ENCODE measurements around the gene SPRED2. TPM values are rescaled to one million over a fixed set of nuclear protein-coding genes. Genes with fewer than 3 reads are reported as not detected.

SPRED2 gene
- total and polyA plus RNA-seq, 2 of the 8 experiments (the other 6 are each of a cell fraction or from before 2014, with no cell fraction given), result 15.3 to 22.5 TPM

- peak; percentile 86 for FAIRE-seq
- WGBS, 2 experiments (ENCODE audit: extremely low coverage in 1 of 2, insufficient coverage in 1 of 2, insufficient read length in 1 of 2, insufficient replicate concordance in 2 of 2, low coverage in 1 of 2, low lambda C conversion rate in 2 of 2, missing lambda C conversion rate in 1 of 2), result 8% methylated on average over 9 of the region's 9 CpGs; no CpG with 5 or more reads in 1 of the 2 experiments
- H3K9me3 ChIP-seq (ENCODE audit: insufficient read depth in 2 of 2, low read depth in 1 of 2, low read length in 1 of 2), result no peaks in the 10 kb centered on the region
- TF ChIP-seq TAF1 (IDR thresholded peaks at IDR 0.05; ENCODE audit: low read depth, low read length) (no peak), RXRA (IDR thresholded peaks at IDR 0.05; ENCODE audit: insufficient read depth, low read depth, low read length) (peak; percentile 79; the same call in 1 of the 2 replicates), TCF12 (IDR thresholded peaks at IDR 0.05; ENCODE audit: low read depth, low read length) (peak; percentile 79; the same call in 1 of the 2 replicates), EGR1 (IDR thresholded peaks at IDR 0.05; ENCODE audit: borderline replicate concordance, low read depth, low read length) (peak; percentile 26; the same call in 1 of the 2 replicates), EZH2 (IDR thresholded peaks at IDR 0.05; ENCODE audit: low read depth, low read length, severe bottlenecking) (no peak), CTCF (IDR thresholded peaks at IDR 0.05; ENCODE audit: control extremely low read depth in 1 of 3, insufficient read depth in 1 of 3, low read depth in 1 of 3, low read length in 3 of 3) (no peak)
Observed at GRCh38 chr2:65437392-65438135, 5.2 kb upstream of the SPRED2 start.

More at GRCh38 chr2:65437392-65438135, 5.2 kb upstream of the SPRED2 start:
- Histone ChIP-seq H3K79me1 (ENCODE audit: low read depth, low read length) (no peaks in the 10 kb centered on the region), H3K4me1 (replicated peaks in 1 of 4; ENCODE audit: control insufficient read depth in 3 of 4, insufficient read depth in 4 of 4, low read length in 3 of 4) (peaks cover 13 to 26% (median 17%) of the 10 kb centered on the region in 4 experiments; a peak in 6 of 7 replicates), H3K23ac (ENCODE audit: insufficient read length) (no peak overlapping the region), H2BK15ac (ENCODE audit: low read length) (no peak overlapping the region), H3K79me2 (ENCODE audit: control insufficient read depth in 1 of 2, insufficient read depth in 2 of 2, low read length in 2 of 2) (no peaks in the 10 kb centered on the region), H4K20me1 (replicated peaks in 1 of 2; ENCODE audit: control insufficient read depth in 1 of 2, insufficient read depth in 2 of 2, low read length in 2 of 2) (peaks cover 5 to 6% of the 10 kb centered on the region in 2 experiments), H2BK120ac (replicated peaks; ENCODE audit: low read depth, low read length) (no peak overlapping the region), H2AFZ (ENCODE audit: low read length) (no peak overlapping the region), H3K56ac (replicated peaks; ENCODE audit: insufficient read length, low read depth, low read length) (no peak overlapping the region), H3K4me3 (ENCODE audit: extremely low read depth in 1 of 4, insufficient read depth in 2 of 4, low read depth in 3 of 4, low read length in 4 of 4) (peak overlapping the region in 2 of 4 experiments; percentile 14 to 95; a peak in 5 of 8 replicates), H4K5ac (ENCODE audit: insufficient read length, low read depth, low read length) (no peak overlapping the region), H3K9ac (replicated peaks in 1 of 4; ENCODE audit: extremely low read depth in 1 of 4, low read depth in 3 of 4, low read length in 3 of 4) (no peak overlapping the region), H3K27ac (ENCODE audit: low read depth, low read length) (no peak overlapping the region), H4K91ac (replicated peaks; ENCODE audit: insufficient read length, low read length) (no peak overlapping the region), H3K18ac (ENCODE audit: extremely low read depth, low read length) (no peak overlapping the region), H3K14ac (ENCODE audit: insufficient read length) (no peak overlapping the region), H4K8ac (ENCODE audit: extremely low read depth, insufficient read depth, low read length) (no peak overlapping the region), H3K4ac (replicated peaks; ENCODE audit: insufficient read length, low read depth, low read length) (no peak overlapping the region), H2BK5ac (ENCODE audit: low read depth, low read length) (no peak overlapping the region), H2BK20ac (ENCODE audit: low read length) (peak overlapping the region; percentile 72; the same call in 1 of the 2 replicates), H3K23me2 (ENCODE audit: low read depth, low read length) (peaks cover 15% of the 10 kb centered on the region; the same call in 1 of the 2 replicates), H3K4me2 (ENCODE audit: insufficient read depth in 1 of 2, low read depth in 2 of 2, low read length in 2 of 2) (peak overlapping the region; percentile 84 to 87), H2AK5ac (ENCODE audit: low read depth, low read length) (no peak overlapping the region), H2BK12ac (ENCODE audit: low read depth, low read length) (no peak overlapping the region; the same call in 1 of the 2 replicates), H3K27me3 (replicated peaks in 1 of 4; ENCODE audit: control insufficient read depth in 3 of 4, extremely low read depth in 1 of 4, insufficient read depth in 3 of 4, low read length in 3 of 4) (peaks cover 1 to 31% (median 18%) of the 10 kb centered on the region in 4 experiments), H3K36me3 (ENCODE audit: control insufficient read depth in 2 of 4, insufficient read depth in 4 of 4, low read length in 3 of 4) (no peaks in the 10 kb centered on the region)
- DNase-seq (ENCODE audit: low read depth in 1 of 2, low spot score in 2 of 2), result peak; percentile 65 to 69
- POLR2A ChIA-PET (ENCODE audit: partially characterized antibody), result interaction anchor here (0.8 to 2.3 kb wide), 5 partner anchors 10 to 210 kb away, joined by 3 to 9 read pairs (median 4); partner anchors contain the start of gene ACTR2
- CTCF ChIA-PET (ENCODE audit: partially characterized antibody), result interaction anchor here (0.6 to 1.3 kb wide), 12 partner anchors 11 to 176 kb away, joined by 3 to 4 read pairs (median 3); no protein-coding TSS in a partner anchor

All from H1 (cell line).